ENCODE results near the gene MAT2B.

MAT2B gene

DNA sequence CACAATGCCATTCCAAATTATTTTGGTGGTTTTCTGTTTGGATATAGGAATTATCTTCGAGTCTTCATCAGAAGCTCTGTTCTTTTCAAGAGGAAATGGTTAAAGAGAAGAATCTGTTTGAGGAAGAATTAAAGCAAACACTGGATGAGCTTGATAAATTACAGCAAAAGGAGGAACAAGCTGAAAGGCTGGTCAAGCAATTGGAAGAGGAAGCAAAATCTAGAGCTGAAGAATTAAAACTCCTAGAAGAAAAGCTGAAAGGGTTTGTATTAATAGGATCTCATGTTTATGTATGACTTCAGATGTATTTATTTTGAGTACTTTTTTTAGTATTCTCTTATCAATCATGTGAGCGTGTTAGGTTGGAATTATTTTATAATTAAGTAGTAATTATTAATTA, 30.0 kb upstream of the MAT2B start:
- Histone ChIP-seq H3K27ac (ENCODE audit: low read length) (no peak overlapping the region), H3K36me3 (ENCODE audit: control insufficient read depth in 1 of 2, insufficient read depth in 2 of 2, low read length in 2 of 2) (no peaks in the 10 kb centered on the region), H3K27me3 (ENCODE audit: low read depth, low read length) (no peaks in the 10 kb centered on the region), H3K4me1 (ENCODE audit: control insufficient read depth in 1 of 2, insufficient read depth in 2 of 2, low read length in 2 of 2) (no peaks in the 10 kb centered on the region), H3K4me3 (ENCODE audit: low read depth in 1 of 2, low read length in 2 of 2) (no peak overlapping the region), H3K9me3 (ENCODE audit: control insufficient read depth in 1 of 2, low read length in 2 of 2) (no peaks in the 10 kb centered on the region)

DNA sequence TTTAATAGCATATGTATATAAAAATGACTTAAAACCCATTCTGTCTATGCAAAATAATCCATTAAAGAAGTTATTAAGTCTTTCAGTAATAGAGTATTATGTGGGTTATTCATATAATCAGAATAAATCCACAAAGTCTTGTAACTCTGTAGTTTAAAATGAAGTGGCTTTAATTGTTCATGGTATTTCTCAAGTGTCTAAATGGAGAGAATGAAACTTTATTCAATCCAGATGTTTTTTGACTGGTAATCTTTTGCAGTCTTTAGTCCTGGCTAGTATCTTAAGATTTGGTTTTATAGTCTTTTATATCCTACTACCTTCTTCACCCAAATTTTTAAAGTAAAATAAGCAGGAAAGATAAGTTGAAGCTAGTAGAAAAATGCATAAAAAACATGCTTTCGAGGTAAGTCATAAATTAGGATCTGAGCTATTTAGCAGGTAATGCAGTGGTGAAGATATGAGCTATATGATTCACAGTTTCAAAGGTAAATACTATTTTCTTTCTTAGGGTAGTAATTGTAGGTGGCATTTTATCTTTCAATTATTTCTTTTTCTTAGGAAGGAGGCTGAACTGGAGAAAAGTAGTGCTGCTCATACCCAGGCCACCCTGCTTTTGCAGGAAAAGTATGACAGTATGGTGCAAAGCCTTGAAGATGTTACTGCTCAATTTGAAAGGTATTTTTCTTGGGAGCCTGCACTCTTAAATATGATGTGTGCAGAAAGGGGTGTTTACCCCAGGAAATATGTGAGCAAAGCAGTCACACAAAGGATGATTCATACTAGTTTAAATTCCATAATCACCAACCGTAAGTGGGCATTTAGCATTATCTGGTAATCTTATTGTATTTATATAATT, 27.1 kb upstream of the MAT2B start:
- H3K36me3 ChIP-seq (ENCODE audit: control insufficient read depth in 1 of 2, insufficient read depth in 2 of 2, low read length in 2 of 2): no peaks in the 10 kb centered on the region
- H3K27ac ChIP-seq (ENCODE audit: low read length): no peak overlapping the region
- H3K27me3 ChIP-seq (ENCODE audit: low read depth, low read length): no peaks in the 10 kb centered on the region
- H3K9me3 ChIP-seq (ENCODE audit: control insufficient read depth in 1 of 2, low read length in 2 of 2): no peaks in the 10 kb centered on the region
- H3K4me3 ChIP-seq (ENCODE audit: low read depth in 1 of 2, low read length in 2 of 2): no peak overlapping the region
- H3K4me1 ChIP-seq (ENCODE audit: control insufficient read depth in 1 of 2, insufficient read depth in 2 of 2, low read length in 2 of 2): no peaks in the 10 kb centered on the region

DNA sequence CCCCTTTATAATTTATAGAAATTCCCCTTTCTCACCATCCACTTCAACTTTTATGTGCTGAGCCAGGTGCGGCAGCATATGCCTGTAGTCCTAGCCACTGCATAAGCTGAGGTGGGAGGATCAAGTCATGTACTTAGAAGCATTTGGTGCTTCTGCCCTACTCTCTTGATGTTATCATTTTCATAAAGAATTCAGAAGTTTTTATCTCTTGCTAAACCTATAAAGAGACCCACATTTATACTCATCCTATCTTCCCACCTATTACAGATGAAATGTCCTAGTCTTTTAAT, 26.5 kb upstream of the MAT2B start:
- Histone ChIP-seq H3K4me1 (ENCODE audit: control insufficient read depth in 1 of 2, insufficient read depth in 2 of 2, low read length in 2 of 2) (no peaks in the 10 kb centered on the region), H3K4me3 (ENCODE audit: low read depth in 1 of 2, low read length in 2 of 2) (no peak overlapping the region), H3K36me3 (ENCODE audit: control insufficient read depth in 1 of 2, insufficient read depth in 2 of 2, low read length in 2 of 2) (no peaks in the 10 kb centered on the region), H3K9me3 (ENCODE audit: control insufficient read depth in 1 of 2, low read length in 2 of 2) (no peaks in the 10 kb centered on the region), H3K27ac (ENCODE audit: low read length) (no peak overlapping the region), H3K27me3 (ENCODE audit: low read depth, low read length) (no peaks in the 10 kb centered on the region)

DNA sequence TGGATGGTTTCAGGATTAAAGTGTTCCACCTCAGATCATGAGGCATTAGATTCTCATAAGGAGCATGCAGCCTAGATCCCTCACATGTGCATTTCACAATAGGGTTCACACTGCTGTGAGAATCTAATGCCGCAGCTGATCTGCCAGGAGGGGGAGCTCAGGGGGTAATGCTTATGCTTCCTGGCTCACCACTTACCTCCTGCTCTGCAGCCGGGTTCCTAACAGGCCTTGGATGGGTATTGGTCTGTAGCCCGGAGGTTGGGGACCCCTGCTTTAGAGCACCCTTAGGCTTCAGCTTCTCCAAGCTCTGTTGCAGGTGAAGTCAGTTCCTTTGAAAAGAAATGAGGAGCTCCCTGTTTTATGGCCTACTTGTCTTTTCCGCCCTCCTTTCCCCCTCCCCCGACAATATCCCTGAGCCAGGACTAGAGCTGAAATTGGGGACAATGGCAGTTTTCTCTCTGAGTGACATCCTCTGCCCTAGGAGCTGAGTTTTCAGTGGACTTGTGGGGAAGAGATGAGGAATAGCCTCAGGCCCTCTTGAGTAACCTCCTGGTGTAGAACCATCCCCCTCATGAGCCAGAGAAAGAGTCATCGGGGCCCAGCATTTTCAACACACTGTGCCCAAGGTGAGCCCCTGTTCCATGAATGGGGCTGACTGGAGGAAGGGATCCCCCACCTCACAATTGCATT, 16.2 kb upstream of the MAT2B start:
- Histone ChIP-seq H3K36me3 (ENCODE audit: control insufficient read depth in 1 of 2, insufficient read depth in 2 of 2, low read length in 2 of 2) (no peaks in the 10 kb centered on the region), H3K4me3 (ENCODE audit: low read depth in 1 of 2, low read length in 2 of 2) (no peak overlapping the region), H3K27me3 (ENCODE audit: low read depth, low read length) (no peaks in the 10 kb centered on the region), H3K27ac (ENCODE audit: low read length) (no peak overlapping the region), H3K4me1 (ENCODE audit: control insufficient read depth in 1 of 2, insufficient read depth in 2 of 2, low read length in 2 of 2) (no peaks in the 10 kb centered on the region), H3K9me3 (ENCODE audit: control insufficient read depth in 1 of 2, low read length in 2 of 2) (no peaks in the 10 kb centered on the region)

DNA sequence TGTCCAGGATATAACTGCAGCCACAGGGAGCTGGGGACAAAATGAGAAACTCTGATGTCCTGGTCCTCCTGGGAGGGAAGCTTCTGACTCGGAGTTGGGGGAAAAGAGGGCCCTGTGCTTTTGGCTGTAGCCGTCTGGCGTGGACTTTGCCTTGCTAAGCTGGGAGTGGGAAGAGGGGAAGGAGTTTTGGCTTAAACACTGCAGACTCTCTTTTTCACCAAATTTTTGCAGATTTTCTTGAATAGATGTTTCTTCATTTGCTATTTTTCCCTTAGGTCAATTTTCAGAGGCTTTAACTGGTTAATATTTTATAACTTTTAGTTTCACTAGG, 15.7 kb upstream of the MAT2B start:
- no peak overlapping the region for H3K4me3 ChIP-seq (ENCODE audit: low read depth in 1 of 2, low read length in 2 of 2)
- no peaks in the 10 kb centered on the region for H3K9me3 ChIP-seq (ENCODE audit: control insufficient read depth in 1 of 2, low read length in 2 of 2)
- H3K4me1 ChIP-seq (ENCODE audit: control insufficient read depth in 1 of 2, insufficient read depth in 2 of 2, low read length in 2 of 2): no peaks in the 10 kb centered on the region
- H3K27me3 ChIP-seq (ENCODE audit: low read depth, low read length): no peaks in the 10 kb centered on the region
- H3K27ac ChIP-seq (ENCODE audit: low read length): no peak overlapping the region
- no peaks in the 10 kb centered on the region for H3K36me3 ChIP-seq (ENCODE audit: control insufficient read depth in 1 of 2, insufficient read depth in 2 of 2, low read length in 2 of 2)

DNA sequence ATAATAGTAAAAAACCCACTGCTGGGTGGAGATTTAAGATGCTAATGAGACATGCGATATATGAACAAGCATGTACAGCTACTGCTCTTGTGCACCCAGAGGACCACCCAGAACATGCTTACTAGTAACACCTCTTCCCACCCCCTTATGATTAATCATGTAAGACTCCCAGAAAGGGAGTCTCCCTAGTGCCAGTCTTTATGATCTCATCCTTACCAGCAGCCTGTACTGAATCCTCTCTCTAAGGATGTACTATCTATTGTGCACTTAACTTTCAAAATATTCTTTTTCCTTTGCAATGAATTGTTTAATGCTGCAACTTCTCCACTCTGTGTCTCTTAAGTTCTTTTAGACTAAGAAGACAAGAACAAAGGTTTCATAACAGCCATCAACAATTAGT, 9.1 kb upstream of the MAT2B start:
- Histone ChIP-seq H3K4me1 (ENCODE audit: control insufficient read depth in 1 of 2, insufficient read depth in 2 of 2, low read length in 2 of 2) (no peaks in the 10 kb centered on the region), H3K36me3 (ENCODE audit: control insufficient read depth in 1 of 2, insufficient read depth in 2 of 2, low read length in 2 of 2) (no peaks in the 10 kb centered on the region), H3K27me3 (ENCODE audit: low read depth, low read length) (no peaks in the 10 kb centered on the region), H3K9me3 (ENCODE audit: control insufficient read depth in 1 of 2, low read length in 2 of 2) (no peaks in the 10 kb centered on the region), H3K27ac (ENCODE audit: low read length) (no peak overlapping the region), H3K4me3 (ENCODE audit: low read depth in 1 of 2, low read length in 2 of 2) (no peak overlapping the region)

DNA sequence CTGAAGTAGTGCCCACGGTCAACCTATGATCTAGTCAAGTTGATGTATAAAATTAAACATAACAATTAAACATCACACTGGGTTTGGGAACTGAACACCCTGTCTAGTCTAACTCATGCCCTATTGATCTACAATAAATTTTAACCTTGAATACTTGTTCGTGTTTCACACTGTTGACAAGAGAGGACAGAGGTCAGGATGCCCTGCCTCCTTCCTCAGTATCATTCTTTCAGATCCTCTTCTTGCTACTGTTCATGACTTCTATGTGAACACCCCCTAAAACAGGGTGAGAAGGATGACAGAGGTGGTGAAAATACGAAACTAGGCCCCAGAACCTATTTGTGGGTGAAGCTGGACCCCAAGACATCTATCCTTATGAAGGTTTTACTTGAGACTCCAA, 8.1 kb upstream of the MAT2B start:
- Histone ChIP-seq H3K4me3 (ENCODE audit: low read depth in 1 of 2, low read length in 2 of 2) (no peak overlapping the region), H3K4me1 (ENCODE audit: control insufficient read depth in 1 of 2, insufficient read depth in 2 of 2, low read length in 2 of 2) (peaks cover 0 to under 1% of the 10 kb centered on the region in 2 donors), H3K9me3 (ENCODE audit: control insufficient read depth in 1 of 2, low read length in 2 of 2) (no peaks in the 10 kb centered on the region), H3K36me3 (ENCODE audit: control insufficient read depth in 1 of 2, insufficient read depth in 2 of 2, low read length in 2 of 2) (no peaks in the 10 kb centered on the region), H3K27ac (ENCODE audit: low read length) (no peak overlapping the region), H3K27me3 (ENCODE audit: low read depth, low read length) (no peaks in the 10 kb centered on the region)

DNA sequence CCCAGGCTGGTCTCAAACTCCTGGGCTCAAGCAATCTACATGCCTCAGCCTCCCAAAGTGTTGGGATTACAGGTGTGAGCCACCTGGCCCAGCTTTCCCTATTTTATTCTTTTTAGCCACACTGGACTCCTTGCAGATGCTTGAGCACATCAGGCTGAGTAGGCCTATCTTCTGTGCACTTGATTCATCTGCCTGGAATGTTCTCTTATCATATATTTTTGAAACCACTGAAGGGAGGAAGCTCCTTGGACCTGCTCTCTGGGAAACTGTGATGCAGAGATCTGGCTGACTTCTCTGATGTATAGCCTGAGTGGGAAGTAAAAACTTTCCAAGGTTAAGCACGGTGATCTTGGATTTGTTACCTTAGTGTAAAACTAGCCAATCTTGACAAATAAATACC, 6.5 kb upstream of the MAT2B start:
- Histone ChIP-seq H3K36me3 (ENCODE audit: control insufficient read depth in 1 of 2, insufficient read depth in 2 of 2, low read length in 2 of 2) (no peaks in the 10 kb centered on the region), H3K4me3 (ENCODE audit: low read depth in 1 of 2, low read length in 2 of 2) (no peak overlapping the region), H3K27me3 (ENCODE audit: low read depth, low read length) (no peaks in the 10 kb centered on the region), H3K4me1 (ENCODE audit: control insufficient read depth in 1 of 2, insufficient read depth in 2 of 2, low read length in 2 of 2) (peaks cover 0 to 5% of the 10 kb centered on the region in 2 donors), H3K9me3 (ENCODE audit: control insufficient read depth in 1 of 2, low read length in 2 of 2) (no peaks in the 10 kb centered on the region), H3K27ac (ENCODE audit: low read length) (no peak overlapping the region)

DNA sequence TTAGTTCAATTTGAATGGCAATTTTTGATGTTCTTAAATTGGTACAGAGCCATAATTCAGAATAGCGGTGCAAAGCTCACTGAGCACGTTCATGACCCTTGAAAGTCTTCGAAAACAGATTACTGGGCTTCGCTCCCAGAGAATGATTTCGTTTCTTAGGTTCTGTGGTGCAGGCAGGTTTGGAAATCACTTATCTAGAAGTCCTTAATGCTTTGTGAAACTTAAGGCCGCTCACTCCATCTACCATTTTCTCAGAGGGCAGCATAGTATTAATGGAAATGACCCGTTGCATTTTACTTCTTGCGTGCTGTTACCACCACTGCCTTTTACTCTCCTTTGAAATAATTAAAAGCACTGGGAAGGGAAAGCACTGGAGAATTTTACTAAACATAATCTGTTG, 2.9 kb upstream of the MAT2B start:
- H3K9me3 ChIP-seq (ENCODE audit: control insufficient read depth in 1 of 2, low read length in 2 of 2): no peaks in the 10 kb centered on the region
- H3K27ac ChIP-seq (ENCODE audit: low read length): peak overlapping the region; percentile 100
- peak overlapping the region; percentile 73 to 100 for H3K4me3 ChIP-seq (ENCODE audit: low read depth in 1 of 2, low read length in 2 of 2)
- peaks cover 0 to 7% of the 10 kb centered on the region in 2 donors for H3K4me1 ChIP-seq (ENCODE audit: control insufficient read depth in 1 of 2, insufficient read depth in 2 of 2, low read length in 2 of 2)
- H3K27me3 ChIP-seq (ENCODE audit: low read depth, low read length): no peaks in the 10 kb centered on the region
- H3K36me3 ChIP-seq (ENCODE audit: control insufficient read depth in 1 of 2, insufficient read depth in 2 of 2, low read length in 2 of 2): peaks cover 0 to 4% of the 10 kb centered on the region in 2 donors

DNA sequence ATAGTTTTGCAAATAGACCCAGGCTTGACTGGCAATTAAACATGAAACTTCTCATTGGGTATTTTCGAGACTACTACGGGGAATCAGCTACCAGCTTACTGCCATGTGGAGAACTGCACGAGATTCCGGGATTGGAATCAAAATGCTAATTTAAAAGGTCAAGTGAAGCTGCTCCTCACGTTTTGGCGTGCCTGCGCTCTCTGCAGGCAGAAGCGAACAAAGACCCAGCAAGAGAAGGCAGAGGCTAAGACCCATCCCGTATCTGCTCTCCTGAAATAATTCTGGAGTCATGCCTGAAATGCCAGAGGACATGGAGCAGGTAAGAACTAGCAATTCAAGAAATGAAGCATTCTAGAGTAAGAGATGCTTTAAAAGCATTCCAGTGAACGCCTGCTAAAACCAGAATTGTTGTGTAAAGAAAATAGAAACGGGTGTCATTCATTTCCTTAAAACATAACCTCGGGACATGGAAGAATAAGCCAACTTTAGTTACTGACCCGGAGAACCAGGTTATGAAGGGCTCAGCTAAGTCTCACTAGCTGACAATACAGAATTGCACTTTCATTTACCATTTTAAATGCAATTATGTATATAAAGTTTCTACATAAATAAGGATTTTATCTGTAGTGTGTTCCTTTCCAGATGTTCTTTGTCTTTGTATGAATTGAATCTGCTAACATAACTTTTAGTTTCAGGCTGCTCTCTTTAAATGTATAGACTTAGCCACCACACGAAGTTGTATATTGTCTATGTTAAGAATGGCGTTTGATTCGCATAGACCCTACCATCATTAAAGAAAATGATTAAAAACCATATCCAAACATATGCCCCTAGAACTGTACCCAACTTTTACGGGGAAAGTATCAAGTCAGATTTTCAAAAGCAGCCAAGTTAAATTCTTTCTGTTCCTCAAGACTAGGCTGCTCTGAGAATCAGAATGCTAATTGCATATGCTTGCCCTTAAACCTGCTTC, 2.0 kb upstream of the MAT2B start:
- Histone ChIP-seq H3K36me3 (ENCODE audit: control insufficient read depth in 1 of 2, insufficient read depth in 2 of 2, low read length in 2 of 2) (peaks cover 0 to 4% of the 10 kb centered on the region in 2 donors), H3K27me3 (ENCODE audit: low read depth, low read length) (no peaks in the 10 kb centered on the region), H3K4me1 (ENCODE audit: control insufficient read depth in 1 of 2, insufficient read depth in 2 of 2, low read length in 2 of 2) (peaks cover under 1 to 15% of the 10 kb centered on the region in 2 donors), H3K9me3 (ENCODE audit: control insufficient read depth in 1 of 2, low read length in 2 of 2) (no peaks in the 10 kb centered on the region), H3K4me3 (ENCODE audit: low read depth in 1 of 2, low read length in 2 of 2) (peak overlapping the region; percentile 73 to 100), H3K27ac (ENCODE audit: low read length) (peak overlapping the region; percentile 100)
